BLaER1 (cell line): ENCODE results near the gene SLC23A2.
"Not testable (repeated sequence)": the region's sequence is repeated elsewhere in the genome, so short reads cannot be mapped to it uniquely, and the experiment has no call there.

ENCODE experiments used
- H3K27ac ChIP-seq: shearing (Covaris generic); formaldehyde crosslinking; 2 replicates; pipeline ENCODE4 v1.8.1; 2022
- H3K27me3 ChIP-seq: shearing (Covaris generic); formaldehyde crosslinking; 2 replicates; pipeline ENCODE4 v1.8.1; 2022
- H3K36me3 ChIP-seq: shearing (Covaris generic); formaldehyde crosslinking; 2 replicates; pipeline ENCODE4 v1.8.1; 2022
- H3K4me1 ChIP-seq: shearing (Covaris generic); formaldehyde crosslinking; 2 replicates; pipeline ENCODE4 v1.8.1; 2022
- H3K4me2 ChIP-seq: shearing (Covaris generic); formaldehyde crosslinking; 2 replicates; pipeline ENCODE4 v1.8.1; 2022
- H3K4me3 ChIP-seq: shearing (Covaris generic); formaldehyde crosslinking; 2 replicates; pipeline ENCODE4 v1.8.1; 2022
- H3K9ac ChIP-seq: shearing (Covaris generic); formaldehyde crosslinking; 2 replicates; pipeline ENCODE4 v1.8.1; 2022
- H3K9me3 ChIP-seq: shearing (Covaris generic); formaldehyde crosslinking; 2 replicates; pipeline ENCODE4 v1.8.1; 2022
- H4K20me1 ChIP-seq: shearing (Covaris generic); formaldehyde crosslinking; 2 replicates; pipeline ENCODE4 v1.8.1; 2022
- Cebpa-rat ChIP-seq: shearing (Covaris generic); IDR thresholded peaks from 2 replicates; pipeline ENCODE4 v1.8.1; 2022

The SLC23A2 gene

GRCh38 chr20:4883546-4883945, 117.8 kb downstream of the SLC23A2 start:
- no peaks in the 10 kb centered on the region for H3K4me1 ChIP-seq
- no peak overlapping the region for H3K9ac ChIP-seq
- H3K27me3 ChIP-seq: no peaks in the 10 kb centered on the region
- peaks cover 90% of the 10 kb centered on the region for H3K36me3 ChIP-seq
- no peak overlapping the region for H3K4me2 ChIP-seq
- H3K27ac ChIP-seq: no peak overlapping the region
- H3K4me3 ChIP-seq: no peak overlapping the region
- H4K20me1 ChIP-seq: 0 out of 2 replicates have a peak, but pooled peaks cover 5% of the 10 kb centered on the region
- no peaks in the 10 kb centered on the region for H3K9me3 ChIP-seq
- TF ChIP-seq Cebpa-rat: no peak

DNA sequence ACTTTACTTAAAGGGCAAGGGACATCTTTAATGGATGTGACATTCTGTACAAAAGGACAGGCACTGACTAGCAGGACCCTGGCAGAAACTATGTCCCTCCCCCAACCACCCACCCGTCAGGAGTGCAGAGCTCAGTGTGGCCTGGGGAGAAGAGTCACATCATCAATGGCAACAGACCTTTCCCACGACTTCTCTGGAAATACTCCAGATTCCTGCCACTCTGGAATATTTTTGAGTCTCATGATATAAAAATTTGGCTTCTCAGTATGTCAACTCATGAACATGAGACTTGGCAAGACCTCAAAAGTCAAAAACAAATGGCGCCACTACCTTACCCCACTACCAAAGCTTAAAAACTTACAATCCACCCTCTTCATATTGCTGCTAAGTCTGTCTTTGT, 118.3 kb downstream of the SLC23A2 start:
- no peaks in the 10 kb centered on the region for H3K27me3 ChIP-seq
- H3K4me1 ChIP-seq: no peaks in the 10 kb centered on the region
- TF ChIP-seq Cebpa-rat: no peak
- H3K4me3 ChIP-seq: no peak overlapping the region
- H3K9me3 ChIP-seq: no peaks in the 10 kb centered on the region
- no peak overlapping the region for H3K4me2 ChIP-seq
- no peak overlapping the region for H3K9ac ChIP-seq
- no peak overlapping the region for H3K27ac ChIP-seq
- 0 out of 2 replicates have a peak, but pooled peaks cover 5% of the 10 kb centered on the region for H4K20me1 ChIP-seq
- H3K36me3 ChIP-seq: peaks cover 88% of the 10 kb centered on the region

DNA sequence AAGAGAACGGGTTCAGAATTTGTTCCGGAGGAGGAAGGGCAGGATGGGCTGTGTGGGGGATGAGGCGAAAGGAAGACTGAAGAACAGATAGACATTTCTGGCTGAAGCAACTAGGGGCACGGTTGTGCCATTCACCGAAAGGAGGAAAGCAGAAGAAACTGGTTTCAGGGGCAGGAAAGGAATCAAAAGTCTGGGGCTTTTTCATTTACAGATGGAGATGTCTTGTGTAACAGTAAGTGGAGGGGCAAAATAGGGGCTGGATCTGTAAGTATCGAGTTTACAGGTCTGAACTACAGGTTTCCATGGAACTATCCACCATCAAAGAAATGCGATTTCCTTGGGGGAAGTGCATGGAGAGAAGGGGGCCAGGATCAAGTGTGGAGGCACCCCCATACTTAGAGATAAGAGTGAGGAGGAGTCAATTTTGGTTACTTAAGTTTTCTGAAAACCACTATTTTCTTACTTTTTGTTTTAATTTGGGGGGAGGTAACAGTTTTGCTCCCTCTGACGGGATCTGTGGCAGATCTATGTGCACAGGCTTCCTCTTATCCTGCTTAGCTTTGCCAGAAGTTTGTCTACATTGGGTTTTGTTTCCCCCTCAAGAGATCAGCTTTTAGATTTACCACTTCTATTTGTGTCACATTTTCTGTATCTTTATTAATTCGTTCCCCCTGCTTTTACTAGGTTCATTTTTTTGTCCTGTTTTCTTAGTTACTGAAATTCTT, 120.1 kb downstream of the SLC23A2 start:
- Histone ChIP-seq H3K9me3 (no peaks in the 10 kb centered on the region), H3K4me1 (no peaks in the 10 kb centered on the region), H3K27ac (no peak overlapping the region), H3K27me3 (no peaks in the 10 kb centered on the region), H3K4me3 (no peak overlapping the region), H3K9ac (no peak overlapping the region), H4K20me1 (0 out of 2 replicates have a peak, but pooled peaks cover 4% of the 10 kb centered on the region), H3K4me2 (no peak overlapping the region), H3K36me3 (peaks cover 85% of the 10 kb centered on the region)
- TF ChIP-seq Cebpa-rat: no peak

DNA sequence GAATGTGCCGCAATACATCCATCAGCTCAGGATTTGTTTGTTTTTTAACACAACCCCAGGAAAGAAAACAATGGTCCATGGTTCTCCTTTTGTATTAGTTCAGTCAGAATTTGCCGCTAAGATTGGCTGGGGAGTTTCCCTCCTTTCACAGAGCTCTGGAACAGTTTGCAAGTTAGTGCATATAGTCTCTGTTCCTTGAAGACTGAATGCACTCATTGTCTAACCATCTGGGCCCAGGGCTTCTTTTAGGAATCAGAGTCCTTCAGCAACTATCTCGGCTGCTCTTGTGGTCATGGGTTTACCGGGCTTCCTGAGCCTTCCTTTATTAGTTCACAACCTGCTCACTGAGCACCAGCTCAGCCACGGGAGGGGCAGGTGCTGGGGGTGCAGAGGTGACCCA, 121.3 kb downstream of the SLC23A2 start:
- no peak overlapping the region for H3K9ac ChIP-seq

DNA sequence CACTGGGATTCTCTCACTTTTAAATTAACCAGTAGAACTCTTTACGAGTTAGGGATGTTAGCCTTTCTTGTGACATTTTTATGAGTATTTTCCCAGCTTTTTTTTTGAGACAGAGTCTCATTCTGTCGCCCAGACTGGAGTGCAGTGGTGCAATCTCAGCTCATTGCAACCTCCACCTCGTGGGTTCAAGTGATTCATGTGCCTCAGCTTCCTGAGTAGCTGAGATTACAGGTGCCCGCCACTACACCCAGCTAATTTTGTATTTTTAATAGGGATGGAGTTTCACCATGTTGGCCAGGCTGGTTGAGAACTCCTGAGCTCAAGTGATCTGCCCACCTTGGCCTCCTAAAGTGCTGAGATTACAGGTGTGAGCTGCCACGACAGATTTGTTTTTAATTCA, 123.2 kb downstream of the SLC23A2 start:
- H3K36me3 ChIP-seq: peaks cover 85% of the 10 kb centered on the region
- not testable (repeated sequence) for H3K27me3 ChIP-seq, H3K9ac ChIP-seq, H3K9me3 ChIP-seq, H4K20me1 ChIP-seq, H3K4me1 ChIP-seq, H3K4me3 ChIP-seq, H3K4me2 ChIP-seq, H3K27ac ChIP-seq

More for the DNA sequence above, 121.3 kb downstream of the SLC23A2 start:
- TF ChIP-seq Cebpa-rat: no peak
- no peak overlapping the region for H3K4me2 ChIP-seq
- H3K9me3 ChIP-seq: no peaks in the 10 kb centered on the region
- no peak overlapping the region for H3K27ac ChIP-seq
- H3K4me1 ChIP-seq: no peaks in the 10 kb centered on the region
- no peaks in the 10 kb centered on the region for H4K20me1 ChIP-seq
- H3K27me3 ChIP-seq: no peaks in the 10 kb centered on the region
- H3K4me3 ChIP-seq: no peak overlapping the region
- H3K36me3 ChIP-seq: peaks cover 84% of the 10 kb centered on the region

DNA sequence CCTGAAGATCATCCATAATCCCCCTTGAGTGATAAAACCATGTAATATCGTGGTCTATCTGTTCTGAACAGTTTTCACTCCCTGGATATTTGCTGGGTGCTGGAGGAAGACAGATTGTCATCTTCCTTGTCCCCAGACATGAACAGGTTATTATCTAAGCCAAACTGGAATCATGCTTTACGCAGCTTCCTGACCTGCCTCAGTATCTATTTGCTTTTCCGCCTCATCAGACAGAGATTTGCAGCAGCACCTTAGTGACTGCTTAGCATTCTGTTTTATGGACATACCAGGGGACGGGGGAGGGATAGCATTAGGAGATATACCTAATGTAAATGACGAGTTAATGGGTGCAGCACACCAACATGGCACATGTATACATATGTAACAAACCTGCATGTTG, 124.6 kb downstream of the SLC23A2 start:
- no peaks in the 10 kb centered on the region for H3K27me3 ChIP-seq
- H3K27ac ChIP-seq: no peak overlapping the region

GRCh38 chr20:4876301-4876700, 125.0 kb downstream of the SLC23A2 start:
- Histone ChIP-seq H3K9ac (no peak overlapping the region), H3K27me3 (no peaks in the 10 kb centered on the region), H3K27ac (no peak overlapping the region), H4K20me1 (no peaks in the 10 kb centered on the region; the same call in 1 of the 2 replicates), H3K4me3 (no peak overlapping the region), H3K9me3 (no peaks in the 10 kb centered on the region), H3K4me2 (no peak overlapping the region), H3K36me3 (peaks cover 86% of the 10 kb centered on the region), H3K4me1 (no peaks in the 10 kb centered on the region)
- TF ChIP-seq Cebpa-rat: no peak

More for the DNA sequence above, 124.6 kb downstream of the SLC23A2 start:
- Histone ChIP-seq H3K9me3 (no peaks in the 10 kb centered on the region), H3K9ac (no peak overlapping the region), H3K4me1 (no peaks in the 10 kb centered on the region), H3K4me2 (no peak overlapping the region), H3K36me3 (peaks cover 85% of the 10 kb centered on the region), H3K4me3 (no peak overlapping the region), H4K20me1 (no peaks in the 10 kb centered on the region)
- TF ChIP-seq Cebpa-rat: no peak

- no peak overlapping the region for H3K9ac ChIP-seq
- H3K27me3 ChIP-seq: no peaks in the 10 kb centered on the region
- no peaks in the 10 kb centered on the region; the same call in 1 of the 2 replicates for H4K20me1 ChIP-seq
- peaks cover 84% of the 10 kb centered on the region for H3K36me3 ChIP-seq
- no peaks in the 10 kb centered on the region for H3K9me3 ChIP-seq
- H3K27ac ChIP-seq: no peak overlapping the region
- H3K4me3 ChIP-seq: no peak overlapping the region
- no peak for TF ChIP-seq Cebpa-rat
- no peaks in the 10 kb centered on the region for H3K4me1 ChIP-seq
- no peak overlapping the region for H3K4me2 ChIP-seq
Observed at GRCh38 chr20:4875578-4876067, 125.7 kb downstream of the SLC23A2 start.

DNA sequence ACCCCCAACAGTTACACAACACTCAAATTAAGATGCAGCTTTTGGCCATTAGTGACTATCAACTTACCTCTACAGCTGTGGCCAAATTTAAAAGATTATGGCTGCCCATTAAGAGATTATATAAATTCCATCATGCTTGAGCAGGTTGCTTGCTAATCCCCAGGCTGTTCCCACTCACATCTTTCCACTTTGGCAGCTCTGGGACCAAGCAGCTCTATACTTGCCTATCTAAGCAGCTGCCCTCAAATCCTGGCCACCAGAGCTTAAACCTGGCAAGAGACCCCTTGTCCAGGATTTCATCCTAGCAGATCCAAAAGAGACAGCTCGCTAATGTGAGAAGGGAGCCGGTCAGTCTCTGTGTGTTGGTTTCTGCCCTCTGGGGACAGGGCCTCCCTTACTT, 127.9 kb downstream of the SLC23A2 start:
- no peaks in the 10 kb centered on the region; the same call in 1 of the 2 replicates for H4K20me1 ChIP-seq
- no peak overlapping the region for H3K4me2 ChIP-seq
- no peaks in the 10 kb centered on the region for H3K4me1 ChIP-seq
- H3K4me3 ChIP-seq: no peak overlapping the region
- no peaks in the 10 kb centered on the region for H3K9me3 ChIP-seq
- peaks cover 87% of the 10 kb centered on the region for H3K36me3 ChIP-seq
- no peak overlapping the region for H3K27ac ChIP-seq
- H3K9ac ChIP-seq: no peak overlapping the region
- H3K27me3 ChIP-seq: no peaks in the 10 kb centered on the region
- no peak for TF ChIP-seq Cebpa-rat

DNA sequence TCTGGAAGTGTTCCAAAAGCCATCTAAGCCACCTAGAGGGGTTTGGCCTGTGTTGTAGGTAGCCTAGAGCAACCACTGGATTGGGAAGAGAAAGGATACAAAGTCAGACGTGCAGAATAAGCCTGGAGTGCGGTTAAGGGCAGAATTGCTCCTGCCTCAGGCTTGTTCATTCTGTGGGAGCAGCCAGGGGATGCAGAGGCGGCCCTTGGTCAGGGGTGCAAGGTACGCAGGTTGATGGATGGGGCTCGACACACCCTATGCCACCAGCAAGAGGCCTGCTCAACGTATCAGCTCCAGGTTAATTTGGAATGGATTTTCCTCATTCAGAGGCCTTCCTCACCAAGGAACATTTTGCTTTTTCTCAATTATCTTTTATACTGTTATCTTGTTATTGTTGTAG, 129.8 kb downstream of the SLC23A2 start:
- no peaks in the 10 kb centered on the region for H3K4me1 ChIP-seq
- no peak overlapping the region for H3K4me3 ChIP-seq
- TF ChIP-seq Cebpa-rat: no peak
- peaks cover 95% of the 10 kb centered on the region for H3K36me3 ChIP-seq
- H3K9me3 ChIP-seq: no peaks in the 10 kb centered on the region
- no peak overlapping the region for H3K4me2 ChIP-seq
- no peak overlapping the region for H3K9ac ChIP-seq
- H3K27me3 ChIP-seq: no peaks in the 10 kb centered on the region
- no peak overlapping the region for H3K27ac ChIP-seq
- no peaks in the 10 kb centered on the region; the same call in 1 of the 2 replicates for H4K20me1 ChIP-seq
